ENCODE measurements around the gene OTOS. TPM values are rescaled to one million over a fixed set of nuclear protein-coding genes. Genes with fewer than 3 reads are reported as not detected.

Gene OTOS
- total RNA-seq, 1 experiment from 2014 or later, result not detected

- ATAC-seq, result no peak
- no peak for TF ChIP-seq ATF3 (IDR thresholded peaks at IDR 0.05)
- intact Hi-C loops (cut with micrococcal nuclease), result no loop called here
- no peak overlapping the region for H2AFZ ChIP-seq (ENCODE audit: low read depth, low read length, poor library complexity, severe bottlenecking)
- no peak overlapping the region for H3K4me3 ChIP-seq (replicated peaks in 1 of 2; ENCODE audit: low read depth in 1 of 2, low read length in 2 of 2)
- H4K20me1 ChIP-seq (ENCODE audit: insufficient read depth), result no peaks in the 10 kb centered on the region
- no peaks in the 10 kb centered on the region for H3K79me2 ChIP-seq (ENCODE audit: insufficient read depth, low read length)
- no peaks in the 10 kb centered on the region for H3K36me3 ChIP-seq (ENCODE audit: control insufficient read depth in 1 of 2, insufficient read depth in 2 of 2, low read length in 2 of 2)
- peaks cover 0 to 6% of the 10 kb centered on the region in 2 experiments; a peak in 2 of 4 replicates for H3K9me3 ChIP-seq (ENCODE audit: control insufficient read depth in 1 of 2, insufficient read depth in 1 of 2, low read depth in 1 of 2, low read length in 2 of 2)
- no peaks in the 10 kb centered on the region for H3K4me1 ChIP-seq (ENCODE audit: control insufficient read depth in 1 of 2, insufficient read depth in 2 of 2, low read length in 2 of 2)
- H3K9ac ChIP-seq (ENCODE audit: low read length), result no peak overlapping the region
- no peaks in the 10 kb centered on the region for H3K9me2 ChIP-seq (ENCODE audit: insufficient read depth)
- POLR2A ChIA-PET, result no interaction called here
- RAD21 ChIA-PET (ENCODE audit: low non-redundant PET in 1 of 2, low total read pairs in 2 of 2, uncharacterized antibody in 2 of 2, unreplicated experiment in 2 of 2), result no interaction called here
- peaks cover 5% of the 10 kb centered on the region; the same call in 1 of the 2 replicates for H3K27me3 ChIP-seq (ENCODE audit: insufficient read depth, low read length)
- DNase-seq (ENCODE audit: low read depth, low spot score), result no peak
- CTCF ChIA-PET, result no interaction called here
- BruUV-seq (replicated peaks), result no TSS peak
- H3K27ac ChIP-seq (ENCODE audit: low read depth, low read length), result no peak overlapping the region
- no peak overlapping the region for H3K4me2 ChIP-seq (ENCODE audit: low read length)
Observed at GRCh38 chr2:240187989-240188590, 47.6 kb upstream of the OTOS start.

- no TSS peak for BruUV-seq (replicated peaks)
- Histone ChIP-seq H3K9ac (ENCODE audit: low read length) (no peak overlapping the region), H3K27ac (ENCODE audit: low read depth, low read length) (no peak overlapping the region), H3K36me3 (ENCODE audit: control insufficient read depth in 1 of 2, insufficient read depth in 2 of 2, low read length in 2 of 2) (no peaks in the 10 kb centered on the region), H4K20me1 (ENCODE audit: insufficient read depth) (no peaks in the 10 kb centered on the region), H2AFZ (ENCODE audit: low read depth, low read length, poor library complexity, severe bottlenecking) (no peak overlapping the region), H3K9me3 (ENCODE audit: control insufficient read depth in 1 of 2, insufficient read depth in 1 of 2, low read depth in 1 of 2, low read length in 2 of 2) (peaks cover 0 to 6% of the 10 kb centered on the region in 2 experiments; a peak in 2 of 4 replicates), H3K4me1 (ENCODE audit: control insufficient read depth in 1 of 2, insufficient read depth in 2 of 2, low read length in 2 of 2) (no peaks in the 10 kb centered on the region), H3K27me3 (ENCODE audit: insufficient read depth, low read length) (peaks cover 5% of the 10 kb centered on the region; the same call in 1 of the 2 replicates), H3K4me2 (ENCODE audit: low read length) (no peak overlapping the region), H3K4me3 (replicated peaks in 1 of 2; ENCODE audit: low read depth in 1 of 2, low read length in 2 of 2) (no peak overlapping the region), H3K9me2 (ENCODE audit: insufficient read depth) (no peaks in the 10 kb centered on the region), H3K79me2 (ENCODE audit: insufficient read depth, low read length) (no peaks in the 10 kb centered on the region)
- ChIA-PET CTCF (no interaction called here), RAD21 (ENCODE audit: low non-redundant PET in 1 of 2, low total read pairs in 2 of 2, uncharacterized antibody in 2 of 2, unreplicated experiment in 2 of 2) (no interaction called here), POLR2A (no interaction called here)
- TF ChIP-seq SRF (IDR thresholded peaks at IDR 0.05; ENCODE audit: low read depth) (no peak), POLR2AphosphoS5 (IDR thresholded peaks at IDR 0.05; ENCODE audit: low read depth, low read length) (no peak), FOSL1 (IDR thresholded peaks at IDR 0.05; ENCODE audit: low read depth) (no peak), POLR2A (IDR thresholded peaks at IDR 0.05; ENCODE audit: borderline replicate concordance, extremely low read depth, insufficient read depth, insufficient read length) (no peak), JUND (IDR thresholded peaks at IDR 0.05) (no peak), CTCF (IDR thresholded peaks at IDR 0.05 in 2 of 3, conservative IDR thresholded peaks at IDR 0.05 in 1 of 3; ENCODE audit: borderline replicate concordance in 1 of 3, insufficient read depth in 1 of 3, low read depth in 2 of 3, low read length in 2 of 3) (no peak), SIN3A (IDR thresholded peaks at IDR 0.05; ENCODE audit: low read depth) (no peak), TCF7L2 (IDR thresholded peaks at IDR 0.05; ENCODE audit: borderline replicate concordance, extremely low read depth, insufficient read depth, insufficient read length) (no peak), CEBPB (IDR thresholded peaks at IDR 0.05; ENCODE audit: low read depth) (no peak), ZFX (IDR thresholded peaks at IDR 0.05) (no peak), REST (IDR thresholded peaks at IDR 0.05; ENCODE audit: low read depth) (no peak), EZH2phosphoT487 (IDR thresholded peaks at IDR 0.05; ENCODE audit: borderline replicate concordance) (no peak), MAX (IDR thresholded peaks at IDR 0.05) (no peak), CBX3 (IDR thresholded peaks at IDR 0.05; ENCODE audit: low read depth) (no peak), SP1 (IDR thresholded peaks at IDR 0.05; ENCODE audit: low read depth) (no peak)
- intact Hi-C loops (cut with micrococcal nuclease), result no loop called here
- ATAC-seq (no peak), DNase-seq (ENCODE audit: low read depth, low spot score) (no peak)
Observed at GRCh38 chr2:240186191-240186725, 45.8 kb upstream of the OTOS start.

All from HCT116 (cell line).